Measurements from ENCODE around the gene NLRP14.

NLRP14 gene

GRCh38 chr11:7057641-7058040 lies 37.4 kb downstream of the NLRP14 start:
- no peak for DNase-seq

GRCh38 chr11:7060868-7061267 lies 40.6 kb downstream of the NLRP14 start:
- DNase-seq, result peak; percentile 7

GRCh38 chr11:7062534-7062933 lies 42.3 kb downstream of the NLRP14 start:
- DNase-seq, result no peak

- DNase-seq, result no peak
These were observed 52.2 kb downstream of the NLRP14 start for GRCh38 chr11:7072401-7073028.

- no peak for DNase-seq
These were observed 56.8 kb downstream of the NLRP14 start for GRCh38 chr11:7077101-7077500.

GRCh38 chr11:7079545-7080135 lies 59.4 kb downstream of the NLRP14 start:
- DNase-seq, result no peak

- DNase-seq, result no peak
These were observed 60.6 kb downstream of the NLRP14 start for GRCh38 chr11:7080900-7081299.

GRCh38 chr11:7081441-7081840 lies 61.2 kb downstream of the NLRP14 start:
- no peak for DNase-seq

GRCh38 chr11:7088921-7089320 lies 68.6 kb downstream of the NLRP14 start, which contains the start of gene RBMXL2:
TSS of gene RBMXL2 (plus strand) at chr11:7088998. CDS start at chr11:7089121, 123 bp downstream.
- no peak for DNase-seq

GRCh38 chr11:7089328-7090251 lies 69.3 kb downstream of the NLRP14 start:
- DNase-seq, result no peak

GRCh38 chr11:7098235-7098832 lies 78.1 kb downstream of the NLRP14 start:
- peak; percentile 42 for DNase-seq

GRCh38 chr11:7115780-7116179 lies 95.5 kb downstream of the NLRP14 start:
- DNase-seq, result peak; percentile 67

- no peak for DNase-seq
These were observed 96.1 kb downstream of the NLRP14 start for GRCh38 chr11:7116370-7116769.

All from fibroblast of skin of back (primary cell).